ENCODE results near the gene TOR4A. TPM values are rescaled to one million over a fixed set of nuclear protein-coding genes. Genes with fewer than 3 reads are reported as not detected.

The TOR4A gene
- total RNA-seq, 1 donor from 2014 or later, result 35.3 TPM

DNA sequence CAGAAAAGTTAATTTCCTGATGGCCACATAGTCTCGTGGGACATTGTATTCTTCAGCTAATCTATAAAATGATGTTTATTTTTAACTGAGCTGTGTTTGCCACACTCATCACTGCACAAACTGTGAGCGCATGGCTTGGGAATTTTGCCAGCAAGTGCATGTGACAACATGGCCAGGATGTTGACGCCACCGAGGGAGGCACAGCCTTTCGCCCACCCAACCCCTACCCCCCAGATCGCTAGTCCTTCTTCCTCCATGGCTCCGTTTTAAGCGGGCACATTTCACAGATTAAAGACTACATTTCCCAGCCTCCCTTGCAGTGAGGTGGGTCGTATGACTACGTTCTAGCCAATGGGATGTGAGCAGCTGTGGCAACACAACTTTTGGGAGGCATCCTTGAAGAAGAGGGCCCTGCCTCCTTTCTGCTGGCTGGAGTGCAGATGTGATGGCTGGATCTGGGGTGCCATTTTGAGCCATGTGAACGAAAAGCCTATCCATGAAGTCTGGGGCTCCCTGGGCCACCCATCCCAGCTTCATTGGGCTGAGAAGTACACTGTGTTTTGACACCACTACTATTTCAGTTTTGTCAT lies 16.7 kb downstream of the TOR4A start:
- DNase-seq (ENCODE audit: low read depth, low spot score), result no peak

GRCh38 chr9:137294681-137295237 lies 17.2 kb downstream of the TOR4A start:
- no peak for DNase-seq (ENCODE audit: low read depth, low spot score)

- DNase-seq (ENCODE audit: low read depth, low spot score), result no peak
These were observed 17.8 kb downstream of the TOR4A start for GRCh38 chr9:137295238-137295811.

DNA sequence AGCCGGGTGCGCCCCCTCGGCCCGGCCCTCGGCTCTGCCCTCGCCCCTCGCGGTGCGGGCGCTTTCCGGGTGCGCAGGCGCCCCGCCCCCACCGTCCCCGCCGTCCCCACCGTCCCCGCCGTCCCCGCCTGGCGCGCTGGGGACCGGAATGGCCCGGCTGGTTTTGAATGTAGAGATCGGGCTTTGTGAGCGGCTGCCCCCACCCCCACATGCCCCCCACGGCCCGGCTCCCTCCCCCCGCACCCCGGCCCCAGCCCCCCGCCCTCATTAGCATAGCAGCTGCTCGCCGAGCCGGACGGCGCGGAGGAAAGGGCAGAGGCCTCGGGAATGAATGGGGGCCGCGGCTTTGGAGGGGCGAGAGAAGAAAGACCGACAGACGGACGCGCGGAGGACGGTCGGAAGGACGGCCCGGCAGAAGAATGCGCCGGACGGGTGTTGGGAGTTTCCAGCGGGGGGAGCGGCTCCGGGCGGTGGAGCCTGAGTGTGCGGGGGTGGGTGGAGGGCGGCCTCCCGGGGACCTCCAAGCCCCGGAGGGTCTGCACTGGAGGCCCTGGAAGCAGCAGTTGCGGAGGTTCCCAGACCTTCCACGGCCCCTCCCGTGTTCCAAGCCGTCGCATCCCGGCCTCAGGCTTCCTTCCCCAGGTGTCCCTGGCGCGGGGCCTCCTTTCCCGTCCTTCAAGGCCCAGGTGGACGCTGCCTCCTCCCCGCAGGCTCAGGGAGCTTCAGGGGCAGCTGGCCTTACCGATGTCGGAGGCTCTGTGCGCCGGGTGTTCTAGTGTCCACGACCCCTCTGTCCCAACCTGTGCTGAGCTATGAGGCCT lies 18.5 kb downstream of the TOR4A start:
- DNase-seq (ENCODE audit: low read depth, low spot score), result no peak

DNA sequence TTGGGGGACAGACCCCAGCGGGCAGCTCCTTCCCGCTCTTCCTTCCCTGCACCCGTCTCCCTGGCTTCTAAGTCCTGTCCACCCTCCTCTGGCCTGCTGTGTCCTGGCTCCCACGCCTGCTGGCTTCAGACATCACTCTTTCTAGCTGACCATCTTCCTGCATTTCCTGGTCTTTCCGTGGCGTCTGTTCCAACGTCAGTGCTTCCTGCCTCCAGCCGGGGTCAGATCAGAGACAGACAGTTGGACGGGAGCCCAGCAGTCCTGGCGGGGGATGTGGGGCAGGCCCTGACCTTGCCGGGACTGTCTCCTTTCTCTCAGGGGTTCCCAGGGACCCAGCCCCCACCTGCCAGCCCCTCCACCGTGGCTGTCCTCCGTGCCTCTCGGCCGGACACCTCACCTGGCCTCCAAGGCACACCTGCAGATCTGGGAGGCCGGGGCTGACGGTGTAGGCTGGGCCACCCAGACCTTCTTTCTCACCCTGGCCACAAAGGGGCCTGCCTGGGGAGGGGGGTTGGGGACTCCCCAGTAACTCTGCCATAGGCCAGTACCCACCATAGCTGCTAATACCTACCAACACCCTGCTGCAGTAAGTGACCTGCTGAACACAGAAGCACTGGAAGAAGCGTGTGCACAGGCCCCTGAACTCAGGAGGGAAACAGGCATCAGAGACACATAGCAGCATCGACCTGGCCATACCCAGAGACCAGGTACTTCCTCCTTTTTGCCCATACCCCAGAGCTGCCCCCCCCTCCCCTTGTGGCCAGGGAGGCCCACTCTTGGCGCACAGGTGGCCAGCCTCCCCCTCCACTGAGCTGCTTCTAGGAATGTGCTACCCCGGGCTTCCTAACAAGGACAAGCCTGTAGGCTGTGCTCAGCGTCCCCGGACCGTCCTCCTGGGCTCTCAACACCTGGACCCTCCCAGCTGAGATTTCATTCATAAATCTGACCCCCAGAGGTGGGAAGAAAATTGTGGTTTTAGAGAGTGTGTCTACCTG lies 19.4 kb downstream of the TOR4A start:
- DNase-seq (ENCODE audit: low read depth, low spot score), result no peak

GRCh38 chr9:137297966-137298365 lies 20.4 kb downstream of the TOR4A start:
- DNase-seq (ENCODE audit: low read depth, low spot score), result no peak

GRCh38 chr9:137298401-137299202 lies 21.1 kb downstream of the TOR4A start:
- DNase-seq (ENCODE audit: low read depth, low spot score), result no peak

- DNase-seq (ENCODE audit: low read depth, low spot score), result no peak
These were observed 21.7 kb downstream of the TOR4A start for GRCh38 chr9:137299203-137299565.

DNA sequence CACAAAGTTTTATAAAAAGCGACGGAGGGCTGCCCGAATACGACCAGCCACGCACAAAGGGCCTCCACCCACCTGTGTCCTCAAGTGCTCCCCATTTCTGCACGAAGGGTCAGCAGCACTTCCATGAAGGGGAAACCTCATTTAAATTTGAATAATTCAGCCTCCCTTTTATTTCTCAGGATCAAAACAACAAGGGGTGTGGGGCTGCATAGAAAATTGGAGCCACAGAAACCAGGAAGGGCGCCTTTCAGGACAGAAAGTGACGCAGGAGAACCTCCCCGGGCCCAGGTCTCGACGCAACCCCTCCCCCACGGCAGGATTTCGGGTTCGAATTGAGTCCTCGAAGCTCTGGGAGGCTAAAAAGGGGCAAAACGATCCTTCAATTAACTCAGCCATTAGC lies 22.4 kb downstream of the TOR4A start:
- no peak for DNase-seq (ENCODE audit: low read depth, low spot score)

- DNase-seq (ENCODE audit: low read depth, low spot score), result no peak
These were observed 23.1 kb downstream of the TOR4A start for GRCh38 chr9:137300567-137301080.

GRCh38 chr9:137301081-137301947 lies 23.8 kb downstream of the TOR4A start:
- DNase-seq (ENCODE audit: low read depth, low spot score), result no peak

DNA sequence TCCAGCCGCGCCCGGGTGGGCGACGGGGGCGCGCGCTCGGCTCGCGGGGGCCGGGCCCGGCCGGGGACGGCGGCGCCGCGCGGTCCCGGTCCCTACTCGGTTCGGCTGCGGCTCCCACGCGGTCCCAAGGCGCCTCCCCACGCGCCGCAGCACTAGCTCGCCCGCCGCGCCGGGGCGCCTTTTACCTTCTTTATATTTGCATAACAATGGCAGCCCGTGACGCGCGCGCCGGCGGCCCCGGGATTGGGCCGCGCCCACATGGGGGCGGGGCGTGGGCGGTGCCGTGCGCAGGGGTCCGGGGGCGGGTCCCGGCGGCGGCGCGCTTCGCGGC lies 24.6 kb downstream of the TOR4A start, which contains the start of gene NRARP:
Gene NRARP (minus strand): TSS at position 154 of the 331 bp plus-strand sequence. CDS start 343 bp downstream, outside the sequence.
- no peak for DNase-seq (ENCODE audit: low read depth, low spot score)

DNA sequence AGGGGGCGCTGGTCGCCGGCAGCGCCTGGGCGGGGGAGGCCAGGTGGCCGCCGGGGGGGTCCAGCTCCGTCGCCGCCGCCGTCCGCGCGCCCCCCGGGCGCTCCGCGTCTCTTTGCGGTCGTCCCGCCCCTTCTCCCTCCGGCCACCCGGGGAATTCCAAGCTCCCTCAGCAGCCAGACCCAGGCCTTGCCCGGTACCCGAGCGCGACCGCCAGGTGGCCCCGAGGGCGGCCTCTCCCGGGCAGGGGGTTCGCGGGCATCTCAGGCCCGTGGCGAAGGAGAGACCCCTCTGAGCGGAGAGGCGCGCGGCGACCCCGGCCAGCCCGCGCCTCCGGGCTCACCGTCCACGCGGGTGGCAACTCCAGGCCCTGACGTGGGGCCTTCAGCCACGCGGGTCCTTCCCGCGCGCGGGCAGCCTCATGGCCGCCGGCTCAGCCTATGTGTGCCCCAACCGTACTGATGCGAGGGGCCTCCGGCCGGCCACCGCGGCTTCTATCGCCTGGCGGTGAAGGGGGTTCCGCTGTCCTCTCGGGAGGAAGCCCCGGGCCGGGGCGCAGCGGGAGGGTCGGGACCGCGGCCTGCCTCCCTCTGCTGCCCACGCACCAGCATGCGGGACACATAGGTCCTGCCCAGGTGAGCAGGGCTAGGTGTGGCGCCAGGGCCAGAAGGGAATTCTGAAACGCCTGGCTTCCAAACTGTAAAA lies 25.1 kb downstream of the TOR4A start:
- DNase-seq (ENCODE audit: low read depth, low spot score), result no peak

DNA sequence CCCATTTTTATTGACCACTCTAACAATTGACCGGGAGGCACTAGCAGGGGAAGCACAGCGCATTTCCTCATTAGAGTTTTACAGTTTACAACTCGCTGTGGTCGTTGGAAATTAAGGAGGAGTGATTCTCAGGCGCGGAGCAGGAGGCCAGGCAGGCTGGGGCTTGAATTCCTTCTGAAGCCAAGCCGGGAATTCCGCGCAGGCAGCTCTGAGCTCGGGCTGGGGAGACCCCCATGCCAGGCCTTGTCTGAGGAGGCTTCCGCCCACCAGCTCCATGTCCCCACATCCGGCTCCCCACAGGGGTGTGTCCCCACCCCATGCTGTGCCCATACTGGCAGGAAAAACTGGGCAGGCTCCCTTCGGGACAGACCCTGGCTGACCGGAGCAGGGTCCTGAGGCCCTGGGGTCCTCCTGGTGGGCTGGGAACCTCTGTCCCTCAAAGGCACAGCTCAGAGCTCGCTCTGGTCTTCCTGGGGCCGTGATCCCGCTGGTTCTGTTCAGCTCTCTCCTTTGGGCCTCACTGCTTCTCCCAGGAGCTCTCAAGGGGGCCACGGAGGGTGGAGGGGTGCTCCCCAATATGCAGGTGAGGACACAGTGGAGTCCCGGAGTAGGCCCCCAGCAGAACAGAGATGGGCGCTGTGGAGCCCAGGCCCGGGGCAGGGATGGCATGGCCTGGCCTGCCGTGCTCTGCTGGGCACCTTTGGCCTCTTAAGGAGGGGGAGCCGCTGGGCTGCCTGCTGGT lies 25.8 kb downstream of the TOR4A start:
- DNase-seq (ENCODE audit: low read depth, low spot score), result no peak

GRCh38 chr9:137303893-137304382 lies 26.4 kb downstream of the TOR4A start:
- no peak for DNase-seq (ENCODE audit: low read depth, low spot score)

DNA sequence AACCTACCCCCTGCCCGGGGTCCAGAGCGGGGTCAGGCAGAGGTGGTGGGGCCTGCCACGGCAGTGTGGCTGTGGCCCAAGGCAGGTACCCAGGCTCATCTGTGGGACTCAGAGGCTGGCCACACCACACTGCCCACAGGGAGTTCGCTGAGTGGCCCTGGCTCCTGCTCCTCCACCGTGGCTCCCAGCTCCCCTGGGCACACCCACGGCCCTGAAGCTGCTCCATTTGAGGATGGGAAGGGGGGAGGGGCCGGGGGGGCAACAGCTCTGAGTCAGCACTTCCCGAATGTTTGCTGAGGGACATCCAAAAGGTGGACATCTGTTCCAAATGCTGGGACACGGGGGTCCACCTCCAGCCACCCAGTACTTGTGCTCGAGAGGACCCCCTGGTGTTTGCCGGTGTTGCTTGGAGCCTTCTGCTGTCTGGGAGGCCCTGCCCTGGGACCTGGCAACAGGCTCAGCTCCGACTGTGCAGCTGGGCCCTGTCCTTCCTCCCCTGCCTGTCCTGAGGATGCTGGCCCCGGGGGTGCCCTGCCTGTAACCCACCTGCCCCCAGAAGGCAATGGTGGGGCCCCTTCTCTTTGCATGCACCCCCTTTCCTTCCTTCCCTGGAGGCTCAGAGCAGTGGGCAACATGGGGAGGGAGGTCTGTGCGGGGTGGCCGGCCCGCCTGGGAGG lies 27.0 kb downstream of the TOR4A start:
- no peak for DNase-seq (ENCODE audit: low read depth, low spot score)
